Neural crest cell (in vitro differentiated cells): ENCODE measurements around the gene LITAF. TPM values are rescaled to one million over a fixed set of nuclear protein-coding genes. Genes with fewer than 3 reads are reported as not detected.

Experiments used
- DNase-seq: peaks from one replicate; pipeline ENCODE4 v3.0.0; 2021; ENCODE audit warnings: low read depth, mixed read lengths, low spot score
- H3K27ac Mint-ChIP-seq: one replicate; pipeline ENCODE4 v1.8.0; 2021; ENCODE audit warnings: mild to moderate bottlenecking, mixed read lengths; ENCODE audit not compliant: unreplicated experiment
- H3K27me3 Mint-ChIP-seq: 2 replicates; pipeline ENCODE4 v1.8.0; 2021; ENCODE audit warnings: low read depth, mild to moderate bottlenecking, mixed read lengths
- H3K36me3 Mint-ChIP-seq: 2 replicates; pipeline ENCODE4 v1.8.0; 2021; ENCODE audit warnings: low read depth, mild to moderate bottlenecking, mixed read lengths
- H3K4me1 Mint-ChIP-seq: 2 replicates; pipeline ENCODE4 v1.8.0; 2021; ENCODE audit warnings: mixed read lengths
- H3K4me3 Mint-ChIP-seq: one replicate; pipeline ENCODE4 v1.8.0; 2021; ENCODE audit warnings: mild to moderate bottlenecking, mixed read lengths
- H3K9me3 Mint-ChIP-seq: 2 replicates; pipeline ENCODE4 v1.8.0; 2021; ENCODE audit warnings: mixed read lengths
- total RNA-seq: library from RNA; stranded (reverse); gene quantifications from 2 replicates; pipeline ENCODE4 v1.2.1, GENCODE V29; 2021
- TF ChIP-seq, protein P1 (sequence below): fragments of 200-600 bp; sonication (generic); conservative IDR thresholded peaks from 2 replicates; pipeline ENCODE4 v1.5.0; 2021; ENCODE audit warnings: antibody characterized with exemption, mild to moderate bottlenecking

Gene LITAF
- total RNA-seq, 1 donor from 2014 or later = 62.9 TPM

DNA sequence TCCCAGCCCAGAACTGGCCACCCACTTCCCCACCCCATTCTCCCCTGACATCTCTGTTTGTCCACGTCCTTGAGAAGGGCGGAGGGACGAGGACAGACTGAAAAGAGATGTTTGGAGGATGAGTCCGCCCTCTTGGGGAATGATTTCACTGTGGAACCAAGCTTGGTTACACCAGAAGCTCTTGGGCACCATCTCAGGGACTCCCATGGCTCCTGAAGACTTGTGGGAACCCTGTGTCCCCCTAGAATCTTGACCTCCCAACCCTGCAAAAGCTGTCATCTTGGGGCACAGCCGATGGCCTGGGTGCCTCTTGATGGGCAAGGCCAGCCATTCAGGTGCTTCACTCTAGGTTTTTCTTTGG lies 25.9 kb upstream of the LITAF start:
- peaks cover 26% of the 10 kb centered on the region for H3K4me1 Mint-ChIP-seq
- H3K4me3 Mint-ChIP-seq = no peak overlapping the region
- no peaks in the 10 kb centered on the region for H3K27me3 Mint-ChIP-seq
- DNase-seq = no peak
- TF ChIP-seq, protein P1, sequence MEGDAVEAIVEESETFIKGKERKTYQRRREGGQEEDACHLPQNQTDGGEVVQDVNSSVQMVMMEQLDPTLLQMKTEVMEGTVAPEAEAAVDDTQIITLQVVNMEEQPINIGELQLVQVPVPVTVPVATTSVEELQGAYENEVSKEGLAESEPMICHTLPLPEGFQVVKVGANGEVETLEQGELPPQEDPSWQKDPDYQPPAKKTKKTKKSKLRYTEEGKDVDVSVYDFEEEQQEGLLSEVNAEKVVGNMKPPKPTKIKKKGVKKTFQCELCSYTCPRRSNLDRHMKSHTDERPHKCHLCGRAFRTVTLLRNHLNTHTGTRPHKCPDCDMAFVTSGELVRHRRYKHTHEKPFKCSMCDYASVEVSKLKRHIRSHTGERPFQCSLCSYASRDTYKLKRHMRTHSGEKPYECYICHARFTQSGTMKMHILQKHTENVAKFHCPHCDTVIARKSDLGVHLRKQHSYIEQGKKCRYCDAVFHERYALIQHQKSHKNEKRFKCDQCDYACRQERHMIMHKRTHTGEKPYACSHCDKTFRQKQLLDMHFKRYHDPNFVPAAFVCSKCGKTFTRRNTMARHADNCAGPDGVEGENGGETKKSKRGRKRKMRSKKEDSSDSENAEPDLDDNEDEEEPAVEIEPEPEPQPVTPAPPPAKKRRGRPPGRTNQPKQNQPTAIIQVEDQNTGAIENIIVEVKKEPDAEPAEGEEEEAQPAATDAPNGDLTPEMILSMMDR = no peak
- no peaks in the 10 kb centered on the region for H3K9me3 Mint-ChIP-seq
- no peaks in the 10 kb centered on the region for H3K36me3 Mint-ChIP-seq
- H3K27ac Mint-ChIP-seq = no peak overlapping the region

DNA sequence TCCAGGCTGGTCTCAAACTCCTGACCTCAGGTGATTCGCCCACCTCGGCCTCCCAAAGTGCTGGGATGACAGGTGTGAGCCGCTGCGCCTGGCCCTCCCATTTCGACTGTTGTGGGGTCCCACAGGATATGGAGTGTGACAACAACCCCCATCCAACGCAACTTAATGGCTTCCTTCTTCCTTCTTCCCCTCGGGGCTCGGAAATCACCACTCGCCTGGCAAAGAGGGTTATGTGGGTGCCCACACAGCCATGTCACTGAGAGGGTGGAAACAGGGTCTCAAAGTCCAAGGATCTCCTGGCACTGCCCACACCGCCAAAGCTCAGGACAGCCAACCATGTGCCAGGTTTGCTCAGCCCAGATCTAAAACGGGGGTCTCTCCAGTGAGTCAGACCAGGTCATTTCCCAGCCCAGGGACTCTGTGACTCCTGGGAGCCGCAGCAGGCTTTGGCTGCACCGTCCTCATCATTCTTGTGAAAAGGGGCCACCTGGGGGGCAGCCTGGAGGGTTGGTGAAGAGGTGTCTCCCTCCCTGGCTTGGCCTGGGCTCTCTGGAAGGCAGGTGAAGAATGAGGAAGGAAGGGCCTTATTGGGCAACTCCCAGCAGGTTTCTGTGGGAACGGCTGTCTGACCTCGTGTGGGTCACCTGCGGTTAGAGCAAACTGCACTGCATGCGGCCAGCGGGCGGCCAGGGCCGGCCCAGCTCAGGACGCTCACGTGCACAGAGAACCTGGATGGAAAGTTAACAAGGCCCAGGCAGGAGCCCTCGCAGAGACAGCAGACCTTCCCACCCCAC lies 25.3 kb upstream of the LITAF start:
- no peaks in the 10 kb centered on the region for H3K9me3 Mint-ChIP-seq
- no peak for DNase-seq
- H3K4me1 Mint-ChIP-seq = peaks cover 26% of the 10 kb centered on the region
- no peaks in the 10 kb centered on the region for H3K36me3 Mint-ChIP-seq
- H3K4me3 Mint-ChIP-seq = no peak overlapping the region
- TF ChIP-seq, protein P1 = no peak
- no peak overlapping the region for H3K27ac Mint-ChIP-seq
- no peaks in the 10 kb centered on the region for H3K27me3 Mint-ChIP-seq

DNA sequence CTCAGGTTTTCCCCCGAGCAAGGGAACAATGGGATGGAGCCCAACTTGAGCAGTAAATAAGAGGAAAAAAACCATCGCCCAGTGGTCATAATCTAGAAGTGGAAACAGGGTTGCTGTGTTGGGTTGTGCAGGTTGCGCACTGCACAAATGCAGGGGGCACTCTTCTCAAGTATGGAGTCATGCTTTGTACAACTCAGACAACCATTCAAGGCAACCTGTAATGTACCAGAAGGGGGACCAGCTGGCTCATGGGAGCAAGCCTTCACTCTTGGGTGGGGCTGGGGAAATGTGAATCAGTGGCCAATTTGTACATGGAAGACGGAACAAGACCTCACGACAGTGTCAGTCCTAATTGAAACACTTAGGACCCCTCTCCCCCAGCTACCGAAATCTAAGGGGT lies 23.9 kb upstream of the LITAF start:
- H3K4me1 Mint-ChIP-seq = peaks cover 26% of the 10 kb centered on the region
- peak overlapping the region; percentile 72 for H3K27ac Mint-ChIP-seq
- TF ChIP-seq, protein P1 = no peak
- H3K36me3 Mint-ChIP-seq = no peaks in the 10 kb centered on the region
- H3K27me3 Mint-ChIP-seq = no peaks in the 10 kb centered on the region
- H3K4me3 Mint-ChIP-seq = no peak overlapping the region
- H3K9me3 Mint-ChIP-seq = no peaks in the 10 kb centered on the region
- DNase-seq = no peak

DNA sequence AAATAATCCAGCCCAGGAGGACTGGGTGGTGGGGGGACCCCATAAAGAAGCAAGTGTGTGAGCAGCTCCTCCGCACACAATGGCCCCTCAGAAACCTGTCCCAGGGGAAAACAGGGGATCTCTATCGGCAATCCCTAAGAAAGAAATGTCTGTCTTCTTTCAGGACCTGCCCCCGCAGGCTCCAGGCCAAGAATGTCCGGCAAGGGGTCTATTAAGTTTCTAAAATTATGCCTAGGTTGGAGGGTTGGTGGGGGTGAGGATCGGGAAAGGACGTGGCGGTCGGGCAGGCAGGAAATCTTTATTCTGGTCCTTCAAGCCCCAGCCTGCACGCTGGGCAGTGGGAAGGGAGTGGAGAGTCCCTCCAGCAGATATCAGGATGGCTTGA lies 23.4 kb upstream of the LITAF start:
- Mint-ChIP-seq H3K27me3 (no peaks in the 10 kb centered on the region), H3K4me3 (no peak overlapping the region), H3K36me3 (no peaks in the 10 kb centered on the region), H3K4me1 (peaks cover 26% of the 10 kb centered on the region), H3K27ac (peak overlapping the region; percentile 83), H3K9me3 (no peaks in the 10 kb centered on the region)
- DNase-seq = no peak
- TF ChIP-seq, protein P1 = no peak

DNA sequence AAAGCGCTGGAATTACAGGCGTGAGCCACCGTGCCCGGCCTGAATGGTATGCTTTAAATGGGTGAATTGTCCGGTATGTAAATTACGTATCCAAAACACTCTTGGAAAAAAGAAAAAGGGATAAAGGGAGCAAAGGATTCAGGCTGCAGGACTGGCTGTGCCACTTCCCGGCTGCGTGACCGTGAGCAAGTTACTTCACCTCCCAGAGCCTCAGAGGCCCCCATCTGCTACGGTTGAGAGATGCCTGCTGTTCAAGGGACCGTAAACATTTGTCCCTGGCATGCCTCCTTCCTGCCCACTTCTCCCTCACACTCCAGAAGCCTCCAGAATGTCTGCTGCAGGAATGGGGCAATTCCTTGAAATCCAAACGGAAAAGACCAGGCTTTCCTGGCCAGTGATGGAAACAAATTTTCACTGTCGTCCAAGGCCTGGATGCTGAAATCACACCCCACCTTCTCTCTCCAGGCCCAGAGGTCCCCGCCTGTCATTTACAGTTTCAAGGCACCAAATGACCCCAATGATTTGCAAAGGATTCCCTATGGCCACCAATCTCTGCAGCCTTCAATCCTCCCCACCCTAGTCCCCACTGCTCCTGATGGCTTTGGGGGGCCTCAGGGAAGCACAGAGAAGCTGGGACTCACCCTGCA lies 22.9 kb upstream of the LITAF start:
- Mint-ChIP-seq H3K4me1 (peaks cover 30% of the 10 kb centered on the region), H3K27ac (peak overlapping the region; percentile 83), H3K27me3 (no peaks in the 10 kb centered on the region), H3K9me3 (no peaks in the 10 kb centered on the region), H3K4me3 (no peak overlapping the region), H3K36me3 (no peaks in the 10 kb centered on the region)
- no peak for DNase-seq
- TF ChIP-seq, protein P1 = no peak
